GM18517 (cell line): Measurements from ENCODE around the gene LMTK2.

Experiments
- ATAC-seq: cut with Tn5 transposase; IDR thresholded peaks from one replicate; pipeline ENCODE4 v1.9.1; 2021; ENCODE audit warnings: mild to moderate bottlenecking, moderate library complexity; ENCODE audit not compliant: unreplicated experiment

LMTK2 gene

GRCh38 chr7:98252425-98253054 is 145.9 kb downstream of the LMTK2 start:
- ATAC-seq, result no peak

- no peak for ATAC-seq
These were observed 147.9 kb downstream of the LMTK2 start for GRCh38 chr7:98254516-98254915.

GRCh38 chr7:98254951-98255610 is 148.4 kb downstream of the LMTK2 start:
- no peak for ATAC-seq

- no peak for ATAC-seq
These were observed 149.8 kb downstream of the LMTK2 start for GRCh38 chr7:98256431-98256830.

- no peak for ATAC-seq
These were observed 151.0 kb downstream of the LMTK2 start for GRCh38 chr7:98257701-98258100.
